Vagina (tissue), 2 donors: Measurements from ENCODE around the gene PAX8. TPM values are rescaled to one million over a fixed set of nuclear protein-coding genes. Genes with fewer than 3 reads are reported as not detected.

Source experiments
- DNase-seq, 2 donors: peaks; one replicate each; pipeline ENCODE4 v3.0.0-alpha.2; 2017; ENCODE audit errors: extremely low spot score in 2 of 2
- H3K27ac ChIP-seq: fragments of 200-600 bp; sonication (generic); one replicate; pipeline ENCODE4 v1.5.1; 2019
- H3K27me3 ChIP-seq: fragments of 200-600 bp; sonication (generic); one replicate; pipeline ENCODE4 v1.5.1; 2019
- H3K36me3 ChIP-seq, 2 donors: fragments of 200-600 bp; sonication (generic); one replicate each; pipeline ENCODE4 v1.5.1; 2017 to 2019
- H3K4me1 ChIP-seq: fragments of 200-600 bp; sonication (generic); one replicate; pipeline ENCODE4 v1.5.1; 2019
- H3K4me3 ChIP-seq, 2 donors: fragments of 200-600 bp; sonication (generic); 1 replicate in 1 of 2; 2 replicates in 1 of 2; pipeline ENCODE4 v1.5.1; 2016 to 2019
- H3K9me3 ChIP-seq: fragments of 200-600 bp; sonication (generic); one replicate; pipeline ENCODE4 v1.5.1; 2019
- CTCF ChIP-seq, 3 experiments: fragments of 450-650 bp in 2 of 3; fragments of 200-600 bp in 1 of 3; sonication (generic) in 1 of 3; IDR thresholded peaks; one replicate each; pipeline ENCODE4 v1.5.1; 2017 to 2019; ENCODE audit warnings: antibody characterized with exemption in 3 of 3, mild to moderate bottlenecking in 2 of 3, moderate library complexity in 2 of 3
- POLR2A ChIP-seq, 2 donors: fragments of 450-650 bp; IDR thresholded peaks; one replicate each; pipeline ENCODE4 v1.6.1; 2017; ENCODE audit warnings: antibody characterized with exemption in 2 of 2, mild to moderate bottlenecking in 2 of 2, moderate library complexity in 2 of 2
- POLR2AphosphoS5 ChIP-seq, 2 donors: sonication (generic); formaldehyde crosslinking; IDR thresholded peaks; one replicate each; pipeline ENCODE4 v1.9.0; 2017; ENCODE audit warnings: antibody characterized with exemption in 2 of 2, mild to moderate bottlenecking in 2 of 2, low read depth in 1 of 2; ENCODE audit not compliant: insufficient read depth in 1 of 2
- intact Hi-C: fragments of 100-400 bp; cut with DNase I; formaldehyde crosslinking; loops from one replicate; pipeline ENCODE4 v1.15.1; 2023
- total RNA-seq: library from RNA; depleted of rRNA; stranded (reverse); fragments of >200 nt; gene quantifications from one replicate; pipeline ENCODE4 v1.2.3, GENCODE V29; 2016

PAX8 gene
- total RNA-seq, 1 donor from 2014 or later = 1.7 TPM

GRCh38 chr2:113182471-113183260, 96.1 kb downstream of the PAX8 start:
- TF ChIP-seq POLR2A (IDR thresholded peaks at IDR 0.05) (no peak), CTCF (IDR thresholded peaks at IDR 0.05) (no peak), POLR2AphosphoS5 (IDR thresholded peaks at IDR 0.05; ENCODE audit: insufficient read depth in 1 of 2, low read depth in 1 of 2) (no peak)
- Histone ChIP-seq H3K4me3 (no peak overlapping the region), H3K9me3 (no peaks in the 10 kb centered on the region), H3K36me3 (no peaks in the 10 kb centered on the region), H3K4me1 (no peaks in the 10 kb centered on the region), H3K27me3 (no peaks in the 10 kb centered on the region), H3K27ac (no peak overlapping the region)
- no peak for DNase-seq
- intact Hi-C loops = no loop called here

GRCh38 chr2:113181258-113182051, 97.3 kb downstream of the PAX8 start:
- no peaks in the 10 kb centered on the region for H3K4me1 ChIP-seq
- H3K9me3 ChIP-seq = no peaks in the 10 kb centered on the region
- H3K4me3 ChIP-seq = no peak overlapping the region
- no peak overlapping the region for H3K27ac ChIP-seq
- TF ChIP-seq POLR2AphosphoS5 (IDR thresholded peaks at IDR 0.05; ENCODE audit: insufficient read depth in 1 of 2, low read depth in 1 of 2) = no peak
- TF ChIP-seq POLR2A (IDR thresholded peaks at IDR 0.05) = no peak
- TF ChIP-seq CTCF (IDR thresholded peaks at IDR 0.05) = no peak
- H3K27me3 ChIP-seq = no peaks in the 10 kb centered on the region
- DNase-seq = no peak
- intact Hi-C loops = no loop called here
- no peaks in the 10 kb centered on the region for H3K36me3 ChIP-seq

GRCh38 chr2:113180131-113180946, 98.4 kb downstream of the PAX8 start:
- Histone ChIP-seq H3K9me3 (no peaks in the 10 kb centered on the region), H3K27me3 (no peaks in the 10 kb centered on the region), H3K36me3 (no peaks in the 10 kb centered on the region), H3K4me1 (no peaks in the 10 kb centered on the region), H3K4me3 (no peak overlapping the region), H3K27ac (no peak overlapping the region)
- no peak for DNase-seq
- intact Hi-C loops = no loop called here
- no peak for TF ChIP-seq POLR2A (IDR thresholded peaks at IDR 0.05)
- TF ChIP-seq CTCF (IDR thresholded peaks at IDR 0.05) = no peak
- TF ChIP-seq POLR2AphosphoS5 (IDR thresholded peaks at IDR 0.05; ENCODE audit: insufficient read depth in 1 of 2, low read depth in 1 of 2) = no peak

GRCh38 chr2:113179446-113180045, 99.2 kb downstream of the PAX8 start:
- H3K9me3 ChIP-seq = no peaks in the 10 kb centered on the region
- no peak overlapping the region for H3K27ac ChIP-seq
- H3K36me3 ChIP-seq = no peaks in the 10 kb centered on the region
- intact Hi-C loops = no loop called here
- no peaks in the 10 kb centered on the region for H3K4me1 ChIP-seq
- H3K27me3 ChIP-seq = no peaks in the 10 kb centered on the region
- H3K4me3 ChIP-seq = no peak overlapping the region
- no peak for TF ChIP-seq POLR2A (IDR thresholded peaks at IDR 0.05)
- no peak for TF ChIP-seq CTCF (IDR thresholded peaks at IDR 0.05)
- TF ChIP-seq POLR2AphosphoS5 (IDR thresholded peaks at IDR 0.05; ENCODE audit: insufficient read depth in 1 of 2, low read depth in 1 of 2) = no peak
- no peak for DNase-seq
